ENCODE results near the gene MLH1.

DNA sequence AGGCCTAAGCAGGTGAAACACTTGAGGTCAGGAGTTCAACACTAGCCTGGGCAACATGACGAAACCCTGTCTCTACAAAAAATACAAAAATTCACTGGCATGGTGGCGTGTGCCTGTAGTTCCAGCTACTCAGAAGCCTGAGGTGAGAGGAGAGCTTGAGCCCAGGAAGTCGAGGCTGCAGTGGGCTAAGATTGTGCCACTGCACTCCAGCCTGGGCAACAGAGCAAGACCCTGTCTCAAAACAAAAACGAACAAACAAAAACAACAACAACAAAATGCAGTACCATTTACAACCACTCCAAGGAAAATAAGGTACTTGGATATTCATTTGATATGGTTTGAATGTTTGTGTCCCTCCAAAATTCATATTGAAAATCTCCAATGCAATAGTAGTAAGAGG is 32.8 kb upstream of the MLH1 start:
- TF ChIP-seq, protein P1, sequence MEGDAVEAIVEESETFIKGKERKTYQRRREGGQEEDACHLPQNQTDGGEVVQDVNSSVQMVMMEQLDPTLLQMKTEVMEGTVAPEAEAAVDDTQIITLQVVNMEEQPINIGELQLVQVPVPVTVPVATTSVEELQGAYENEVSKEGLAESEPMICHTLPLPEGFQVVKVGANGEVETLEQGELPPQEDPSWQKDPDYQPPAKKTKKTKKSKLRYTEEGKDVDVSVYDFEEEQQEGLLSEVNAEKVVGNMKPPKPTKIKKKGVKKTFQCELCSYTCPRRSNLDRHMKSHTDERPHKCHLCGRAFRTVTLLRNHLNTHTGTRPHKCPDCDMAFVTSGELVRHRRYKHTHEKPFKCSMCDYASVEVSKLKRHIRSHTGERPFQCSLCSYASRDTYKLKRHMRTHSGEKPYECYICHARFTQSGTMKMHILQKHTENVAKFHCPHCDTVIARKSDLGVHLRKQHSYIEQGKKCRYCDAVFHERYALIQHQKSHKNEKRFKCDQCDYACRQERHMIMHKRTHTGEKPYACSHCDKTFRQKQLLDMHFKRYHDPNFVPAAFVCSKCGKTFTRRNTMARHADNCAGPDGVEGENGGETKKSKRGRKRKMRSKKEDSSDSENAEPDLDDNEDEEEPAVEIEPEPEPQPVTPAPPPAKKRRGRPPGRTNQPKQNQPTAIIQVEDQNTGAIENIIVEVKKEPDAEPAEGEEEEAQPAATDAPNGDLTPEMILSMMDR (IDR thresholded peaks at IDR 0.05): peak in 3 of 12 donors; percentile 11 to 45 (median 28)
- TF ChIP-seq POLR2A (IDR thresholded peaks at IDR 0.05): no peak

Measured in heart left ventricle (tissue), 13 donors.